ENCODE measurements around the gene KY.

KY gene

DNA sequence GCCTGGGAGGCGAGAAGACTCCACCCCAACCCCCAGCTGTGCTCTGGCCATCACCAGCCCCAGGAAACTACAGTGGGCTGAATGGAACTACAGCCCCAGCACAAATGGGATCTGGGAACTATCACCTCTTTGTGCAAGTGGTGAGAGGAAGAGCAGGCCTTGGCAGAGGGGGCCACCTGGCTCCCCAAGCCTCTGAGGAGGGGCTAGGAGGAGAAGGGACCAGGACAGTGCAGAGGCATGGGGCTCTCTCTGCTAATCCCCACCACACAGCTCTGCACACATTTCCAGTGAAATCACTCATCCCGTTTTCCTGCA is 31.6 kb downstream of the KY start:
- DNase-seq (ENCODE audit: low spot score) = no peak

- DNase-seq (ENCODE audit: low spot score) = no peak
Observed at GRCh38 chr3:134618478-134619300, 32.1 kb downstream of the KY start.

DNA sequence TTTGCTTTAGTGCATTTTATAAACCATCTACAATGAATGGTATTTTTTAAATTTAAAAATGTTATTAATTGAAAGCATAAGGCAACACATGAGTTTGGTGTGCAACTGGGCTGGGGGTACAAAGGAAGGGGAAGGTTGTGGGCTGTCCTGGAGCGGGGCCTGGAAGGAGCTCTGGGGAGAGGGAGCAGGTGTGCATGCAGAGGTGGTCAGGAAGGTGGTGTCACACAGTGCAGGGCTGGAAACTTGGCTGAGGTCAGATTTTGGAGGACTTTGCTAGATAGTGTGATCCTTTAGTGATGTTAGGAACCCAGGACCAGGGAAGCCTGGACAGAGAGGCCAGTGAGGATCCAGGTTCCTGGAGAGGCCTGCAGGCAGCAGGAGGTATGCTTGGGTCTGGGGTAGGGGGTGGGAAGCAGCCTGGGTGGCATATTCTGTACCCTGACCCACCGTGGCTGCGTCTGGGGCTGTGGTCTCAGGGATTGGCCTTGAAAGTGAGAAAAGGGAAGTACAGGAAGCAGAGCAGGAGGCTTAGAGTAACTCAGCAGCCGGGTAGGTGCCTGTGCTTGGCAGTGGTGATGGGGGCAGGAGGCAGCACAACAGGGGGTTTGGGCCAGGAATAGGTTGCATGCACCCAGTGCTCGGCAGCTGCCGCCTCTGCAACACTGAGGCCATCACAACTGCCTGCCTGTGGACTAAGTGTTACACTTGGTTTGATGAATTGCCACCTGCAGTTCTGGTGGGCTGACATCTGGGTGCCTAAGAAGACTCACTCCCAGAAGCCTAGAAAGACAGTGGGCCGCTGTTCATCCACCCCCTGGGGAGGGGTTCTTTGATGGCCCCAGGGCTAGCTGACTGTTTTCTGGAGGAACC is 33.0 kb downstream of the KY start:
- no peak for DNase-seq (ENCODE audit: low spot score)

DNA sequence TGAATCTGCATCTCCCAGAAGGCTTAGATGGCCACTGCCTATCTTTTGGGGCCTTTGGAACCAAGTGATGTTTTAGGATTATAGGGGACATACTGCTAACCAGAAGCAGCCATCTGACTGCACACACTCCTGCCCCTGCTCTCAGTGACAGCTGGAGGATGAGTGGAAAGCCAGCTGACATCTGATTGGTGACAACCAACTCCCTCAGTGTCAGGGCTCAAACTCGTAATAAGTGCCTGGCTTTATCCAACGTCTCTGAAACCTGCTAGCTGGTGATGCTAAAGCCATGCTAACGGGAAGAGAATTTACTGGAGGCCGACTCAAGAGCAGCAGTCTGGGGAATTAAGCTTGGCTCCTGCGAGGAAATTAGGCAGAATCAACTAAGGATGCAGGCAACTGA is 35.1 kb downstream of the KY start:
- no peak for DNase-seq (ENCODE audit: low spot score)

DNA sequence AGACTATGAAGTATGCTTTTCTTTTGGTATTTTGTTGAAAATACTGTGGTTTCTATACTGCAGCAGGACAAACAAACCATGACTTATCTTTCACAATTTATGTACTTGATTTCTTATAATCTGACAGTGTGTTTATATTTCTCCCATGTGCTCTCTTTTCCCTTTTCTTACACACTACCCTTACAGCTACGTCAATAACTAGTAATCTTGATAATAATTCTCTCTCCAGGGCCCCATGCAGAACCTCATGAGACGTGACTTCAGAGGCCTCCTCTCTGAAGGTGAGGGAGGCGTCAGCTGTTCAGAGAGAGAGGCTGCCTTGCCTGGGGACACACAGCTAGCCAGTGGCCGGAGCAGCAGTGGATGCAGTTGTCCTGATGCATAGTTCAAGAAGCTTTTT is 35.9 kb downstream of the KY start:
- no peak for DNase-seq (ENCODE audit: low spot score)

- DNase-seq (ENCODE audit: low spot score) = no peak
Observed at GRCh38 chr3:134613006-134613520, 37.8 kb downstream of the KY start.

- no peak for DNase-seq (ENCODE audit: low spot score)
Observed at GRCh38 chr3:134611516-134611915, 39.3 kb downstream of the KY start.

GRCh38 chr3:134610432-134611385 is 40.1 kb downstream of the KY start:
- no peak for DNase-seq (ENCODE audit: low spot score)

- no peak for DNase-seq (ENCODE audit: low spot score)
Observed at GRCh38 chr3:134609821-134610431, 40.9 kb downstream of the KY start.

DNA sequence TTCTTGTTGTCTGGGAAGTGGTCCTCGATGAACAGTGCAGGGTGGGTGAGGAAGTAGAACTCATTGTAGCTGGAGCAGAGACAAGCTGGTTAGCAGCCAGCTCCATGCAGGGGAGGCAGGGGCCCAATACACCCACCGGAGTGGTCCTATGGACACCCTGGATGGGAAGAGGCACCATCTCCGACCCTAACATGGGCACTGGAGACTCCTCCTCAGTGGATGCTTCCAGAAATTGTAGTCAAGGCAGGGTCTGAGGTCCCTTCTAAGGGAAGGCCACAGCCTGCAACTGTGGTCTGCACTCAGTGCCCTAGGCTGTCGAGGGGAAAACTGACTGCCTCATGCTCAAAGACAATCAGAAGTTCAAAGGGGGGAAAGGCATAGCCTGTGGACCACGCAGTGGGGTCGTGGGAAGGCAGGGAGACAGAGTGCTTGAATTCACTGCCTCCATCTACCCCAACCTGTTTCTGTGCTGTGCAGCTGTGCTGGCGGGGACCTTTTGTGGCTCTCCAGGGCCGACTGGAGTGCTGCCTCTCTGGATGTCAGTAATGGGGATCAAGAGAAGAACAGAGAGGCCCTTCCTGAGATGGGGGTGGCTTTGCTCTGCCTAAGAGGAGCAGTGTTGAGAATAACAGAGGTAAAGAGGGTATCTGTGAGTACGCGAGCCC is 41.9 kb downstream of the KY start:
- DNase-seq (ENCODE audit: low spot score) = no peak

GRCh38 chr3:134608023-134608770 is 42.6 kb downstream of the KY start:
- DNase-seq (ENCODE audit: low spot score) = no peak

DNA sequence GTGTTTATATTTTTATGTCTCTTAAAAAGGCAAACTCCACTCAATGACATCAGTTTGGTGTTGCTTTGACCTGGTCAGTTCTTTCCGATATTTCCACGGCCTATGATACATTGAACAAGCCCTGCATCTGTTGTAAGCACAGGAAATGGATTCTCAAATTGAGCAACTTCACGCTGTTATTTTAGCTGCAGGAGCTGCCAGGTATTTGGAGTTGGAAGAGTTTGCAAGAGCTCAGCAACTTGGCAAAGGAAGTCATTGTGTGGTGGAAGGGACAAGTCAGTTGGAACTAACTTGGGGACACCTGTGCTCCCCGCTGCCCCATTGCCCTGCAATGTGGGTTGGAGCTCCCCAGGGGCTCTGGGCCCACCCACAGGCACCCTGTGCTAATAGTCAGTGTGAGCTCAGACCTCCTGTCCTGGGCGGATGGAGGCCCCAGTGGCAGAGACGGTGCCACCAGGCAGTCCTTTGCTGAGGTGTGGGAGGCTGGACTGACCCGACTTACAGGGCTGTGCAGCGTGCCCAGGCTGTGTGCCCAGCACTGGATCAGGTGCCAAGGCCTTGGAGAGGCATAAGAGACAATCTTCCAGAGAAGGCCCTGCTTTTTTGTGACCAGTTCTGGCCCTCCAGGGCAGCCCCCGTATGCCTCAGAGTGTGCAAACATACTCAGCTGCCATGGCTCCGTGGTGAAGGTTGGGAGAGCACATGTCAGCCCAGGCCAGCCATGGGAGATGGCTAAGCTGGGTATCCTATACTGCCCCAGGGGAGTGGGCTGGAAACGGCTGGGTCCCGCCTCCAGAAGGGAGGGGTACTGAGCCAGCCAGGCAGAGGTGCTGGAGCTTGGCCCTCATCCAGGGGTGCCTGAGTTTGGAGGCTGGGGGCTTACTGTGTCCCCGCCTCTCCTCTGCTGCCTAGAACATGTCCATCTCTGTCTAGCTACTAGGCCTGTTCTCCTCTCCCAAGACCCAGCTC is 43.5 kb downstream of the KY start:
- DNase-seq (ENCODE audit: low spot score) = no peak

DNA sequence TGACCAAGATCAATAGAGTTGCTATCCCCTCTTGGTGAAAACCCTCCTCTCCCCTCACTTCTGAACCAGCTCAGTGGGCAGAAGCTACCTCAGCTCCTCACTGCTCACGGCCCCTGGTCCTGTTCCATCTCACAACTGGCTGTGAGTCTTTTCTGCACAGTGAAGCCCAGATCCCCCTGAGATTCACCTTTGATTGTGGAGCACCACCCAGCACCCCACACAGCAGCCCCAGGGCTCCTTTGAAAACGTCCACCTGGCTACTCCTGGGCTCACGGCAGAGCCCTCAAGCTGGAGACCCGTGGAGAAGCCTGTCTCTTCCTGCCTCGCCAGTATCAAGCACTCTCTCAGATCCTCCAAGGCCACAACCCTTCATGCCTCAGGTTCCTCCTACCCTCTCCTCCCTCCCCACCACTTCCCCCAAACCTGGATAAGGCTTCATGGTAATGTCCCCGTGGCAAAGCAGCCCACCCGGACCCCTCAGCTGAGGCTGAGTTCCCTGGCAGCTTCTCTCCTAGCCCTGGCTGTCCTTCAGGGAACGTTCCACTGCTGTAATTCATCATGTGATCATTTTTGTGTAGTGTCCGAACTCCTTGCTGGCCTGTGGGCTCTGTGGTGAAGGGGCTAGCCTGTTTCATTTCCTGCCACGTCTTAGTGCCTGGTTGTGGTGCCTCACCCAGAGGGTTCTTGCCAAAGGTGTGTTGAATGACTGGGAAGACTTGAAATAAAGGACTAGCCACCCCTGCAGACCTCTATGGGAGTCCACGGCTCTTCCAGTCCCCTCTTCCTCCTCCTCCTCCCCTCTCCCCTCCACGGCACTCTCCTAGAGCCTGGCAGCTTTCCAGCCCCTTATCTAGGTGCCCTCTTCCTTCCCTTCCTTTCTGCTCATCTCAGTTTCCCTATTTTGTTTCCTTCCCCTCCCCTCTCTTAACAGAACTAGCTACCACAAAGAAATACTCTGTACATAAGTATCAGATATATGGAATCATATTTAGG is 44.5 kb downstream of the KY start:
- DNase-seq (ENCODE audit: low spot score) = no peak

GRCh38 chr3:134605556-134605955 is 45.3 kb downstream of the KY start:
- no peak for DNase-seq (ENCODE audit: low spot score)

GRCh38 chr3:134603956-134604355 is 46.9 kb downstream of the KY start:
- DNase-seq (ENCODE audit: low spot score) = no peak

DNA sequence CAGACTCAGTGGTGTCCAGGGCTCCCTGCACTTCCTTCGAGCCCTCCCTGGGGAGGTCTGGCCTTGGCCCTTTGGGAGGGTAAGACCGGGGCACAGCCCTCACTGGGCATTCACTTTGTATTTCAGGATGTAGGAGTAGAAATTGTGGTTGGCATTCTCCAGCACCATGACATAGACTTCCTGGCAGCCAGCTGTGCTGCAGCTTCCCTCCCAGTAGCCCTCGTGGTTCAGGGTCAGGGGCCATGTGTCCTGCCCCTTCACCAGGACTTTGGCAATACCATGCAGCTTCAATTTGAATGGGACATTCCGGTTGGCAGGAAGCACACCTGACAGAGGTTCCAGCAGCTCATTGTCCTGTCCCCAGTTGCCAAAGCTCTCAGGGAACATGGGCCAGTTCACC is 47.3 kb downstream of the KY start:
- DNase-seq (ENCODE audit: low spot score) = no peak

- no peak for DNase-seq (ENCODE audit: low spot score)
Observed at GRCh38 chr3:134602440-134602814, 48.4 kb downstream of the KY start.
